ENCODE data around the gene SORBS1.

SORBS1 gene

GRCh38 chr10:95457319-95457886 lies 103.8 kb downstream of the SORBS1 start:
- no peak for DNase-seq

- DNase-seq: no peak
These were observed 104.7 kb downstream of the SORBS1 start for GRCh38 chr10:95456516-95456915.

- no peak for DNase-seq
These were observed 106.2 kb downstream of the SORBS1 start for GRCh38 chr10:95454940-95455339.

GRCh38 chr10:95454356-95454755 lies 106.8 kb downstream of the SORBS1 start:
- no peak for DNase-seq

GRCh38 chr10:95451568-95452524 lies 109.3 kb downstream of the SORBS1 start:
- no peak for DNase-seq

GRCh38 chr10:95451150-95451549 lies 110.0 kb downstream of the SORBS1 start:
- DNase-seq: no peak

GRCh38 chr10:95450188-95450587 lies 111.0 kb downstream of the SORBS1 start:
- no peak for DNase-seq

- DNase-seq: no peak
These were observed 113.5 kb downstream of the SORBS1 start for GRCh38 chr10:95447685-95448084.

GRCh38 chr10:95445837-95446486 lies 115.2 kb downstream of the SORBS1 start:
- peak; percentile 65 for DNase-seq

- no peak for DNase-seq
These were observed 115.8 kb downstream of the SORBS1 start for GRCh38 chr10:95445223-95445836.

GRCh38 chr10:95444792-95445191 lies 116.4 kb downstream of the SORBS1 start:
- DNase-seq: no peak

GRCh38 chr10:95443636-95444035 lies 117.5 kb downstream of the SORBS1 start:
- DNase-seq: no peak

GRCh38 chr10:95442341-95442740 lies 118.8 kb downstream of the SORBS1 start:
- no peak for DNase-seq

- DNase-seq: no peak
These were observed 119.6 kb downstream of the SORBS1 start for GRCh38 chr10:95441547-95441923.

GRCh38 chr10:95440756-95441546 lies 120.2 kb downstream of the SORBS1 start:
- no peak for DNase-seq

GRCh38 chr10:95440038-95440725 lies 121.0 kb downstream of the SORBS1 start:
- no peak for DNase-seq

- DNase-seq: no peak
These were observed 122.4 kb downstream of the SORBS1 start for GRCh38 chr10:95438781-95439180.

- no peak for DNase-seq
These were observed 123.5 kb downstream of the SORBS1 start for GRCh38 chr10:95437669-95438068.

- DNase-seq: no peak
These were observed 125.5 kb downstream of the SORBS1 start for GRCh38 chr10:95435548-95436279.

- no peak for DNase-seq
These were observed 126.6 kb downstream of the SORBS1 start for GRCh38 chr10:95434583-95434982.

- no peak for DNase-seq
These were observed 129.2 kb downstream of the SORBS1 start for GRCh38 chr10:95431900-95432342.
